ENCODE data around the gene SSR1. TPM values are rescaled to one million over a fixed set of nuclear protein-coding genes. Genes with fewer than 3 reads are reported as not detected.
"Not testable (repeated sequence)": the region's sequence is repeated elsewhere in the genome, so short reads cannot be mapped to it uniquely, and the experiment has no call there.

The SSR1 gene
- total RNA-seq, 1 donor from 2014 or later, result 183 TPM

DNA sequence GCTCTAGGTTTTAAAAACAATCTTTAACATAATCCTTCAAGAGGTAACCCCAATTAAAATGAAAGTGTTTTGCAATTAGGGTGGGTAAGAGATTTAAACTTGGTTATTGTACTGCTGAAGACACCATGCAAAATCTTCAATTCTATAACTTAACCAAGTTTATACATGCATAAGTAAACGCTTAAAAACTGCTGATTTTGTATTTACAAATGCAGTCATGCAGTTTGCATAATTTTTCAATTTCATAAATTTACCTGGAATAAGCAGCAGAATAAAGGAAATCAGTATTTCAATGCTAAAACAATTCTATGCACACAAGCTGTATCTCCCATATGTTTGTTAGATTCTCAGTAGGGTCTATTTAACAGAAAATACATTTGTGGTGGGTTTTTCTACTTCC lies 22.9 kb downstream of the SSR1 start:
- Mint-ChIP-seq H3K27ac (ENCODE audit: unreplicated experiment) (no peak overlapping the region), H3K4me1 (ENCODE audit: unreplicated experiment) (no peaks in the 10 kb centered on the region), H3K9me3 (ENCODE audit: unreplicated experiment) (no peaks in the 10 kb centered on the region), H3K4me3 (ENCODE audit: unreplicated experiment) (no peak overlapping the region), H3K36me3 (ENCODE audit: unreplicated experiment) (peaks cover 51% of the 10 kb centered on the region), H3K27me3 (ENCODE audit: unreplicated experiment) (no peaks in the 10 kb centered on the region)
- TF ChIP-seq, protein P1, sequence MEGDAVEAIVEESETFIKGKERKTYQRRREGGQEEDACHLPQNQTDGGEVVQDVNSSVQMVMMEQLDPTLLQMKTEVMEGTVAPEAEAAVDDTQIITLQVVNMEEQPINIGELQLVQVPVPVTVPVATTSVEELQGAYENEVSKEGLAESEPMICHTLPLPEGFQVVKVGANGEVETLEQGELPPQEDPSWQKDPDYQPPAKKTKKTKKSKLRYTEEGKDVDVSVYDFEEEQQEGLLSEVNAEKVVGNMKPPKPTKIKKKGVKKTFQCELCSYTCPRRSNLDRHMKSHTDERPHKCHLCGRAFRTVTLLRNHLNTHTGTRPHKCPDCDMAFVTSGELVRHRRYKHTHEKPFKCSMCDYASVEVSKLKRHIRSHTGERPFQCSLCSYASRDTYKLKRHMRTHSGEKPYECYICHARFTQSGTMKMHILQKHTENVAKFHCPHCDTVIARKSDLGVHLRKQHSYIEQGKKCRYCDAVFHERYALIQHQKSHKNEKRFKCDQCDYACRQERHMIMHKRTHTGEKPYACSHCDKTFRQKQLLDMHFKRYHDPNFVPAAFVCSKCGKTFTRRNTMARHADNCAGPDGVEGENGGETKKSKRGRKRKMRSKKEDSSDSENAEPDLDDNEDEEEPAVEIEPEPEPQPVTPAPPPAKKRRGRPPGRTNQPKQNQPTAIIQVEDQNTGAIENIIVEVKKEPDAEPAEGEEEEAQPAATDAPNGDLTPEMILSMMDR (IDR thresholded peaks at IDR 0.05), result no peak
- DNase-seq (ENCODE audit: extremely low spot score, unreplicated experiment), result no peak

DNA sequence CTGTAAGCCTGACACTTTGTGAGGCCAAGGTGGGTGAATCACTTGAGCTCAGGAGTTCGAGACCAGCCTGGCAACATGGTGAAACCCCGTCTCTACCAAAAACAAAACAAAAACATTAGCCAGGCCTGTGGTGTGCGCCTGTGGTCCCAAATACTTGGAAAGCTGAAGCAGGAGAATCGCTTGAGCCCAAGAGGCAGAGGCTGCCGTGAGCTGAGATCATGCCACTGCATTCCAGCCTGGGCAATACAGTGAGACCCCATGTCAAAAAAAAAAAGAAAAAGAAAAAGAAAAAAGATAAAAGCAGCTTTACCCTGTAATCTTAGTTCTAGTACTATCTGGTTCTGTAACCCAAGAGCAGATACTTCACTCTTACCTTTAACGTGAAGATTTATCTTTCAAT lies 27.6 kb downstream of the SSR1 start:
- TF ChIP-seq, protein P1 (IDR thresholded peaks at IDR 0.05), result no peak
- Mint-ChIP-seq H3K4me1 (ENCODE audit: unreplicated experiment) (no peaks in the 10 kb centered on the region), H3K36me3 (ENCODE audit: unreplicated experiment) (peaks cover 47% of the 10 kb centered on the region), H3K27me3 (ENCODE audit: unreplicated experiment) (no peaks in the 10 kb centered on the region), H3K27ac (ENCODE audit: unreplicated experiment) (no peak overlapping the region), H3K4me3 (ENCODE audit: unreplicated experiment) (no peak overlapping the region), H3K9me3 (ENCODE audit: unreplicated experiment) (no peaks in the 10 kb centered on the region)
- DNase-seq (ENCODE audit: extremely low spot score, unreplicated experiment), result no peak

DNA sequence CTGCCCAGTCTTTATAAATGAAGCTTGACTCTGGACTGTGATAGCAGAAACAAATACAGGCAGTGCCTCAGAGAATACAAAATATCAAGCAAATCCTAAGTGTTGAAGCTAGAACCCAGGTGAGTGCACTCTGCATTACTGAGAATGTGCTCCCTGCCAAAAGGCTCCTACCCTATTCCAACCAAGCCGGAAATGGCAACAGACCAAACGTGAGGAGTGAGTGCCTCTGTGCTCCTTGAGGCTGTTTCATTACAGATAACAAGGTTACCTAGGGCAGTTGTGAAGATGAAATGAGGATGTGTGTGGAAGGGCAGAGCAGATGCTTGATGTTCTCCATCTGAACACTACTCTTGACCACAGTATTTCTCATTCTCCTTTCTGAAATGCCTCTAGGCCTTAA lies 29.3 kb downstream of the SSR1 start:
- TF ChIP-seq, protein P1 (IDR thresholded peaks at IDR 0.05), result no peak
- Mint-ChIP-seq H3K4me1 (ENCODE audit: unreplicated experiment) (no peaks in the 10 kb centered on the region), H3K27ac (ENCODE audit: unreplicated experiment) (no peak overlapping the region), H3K9me3 (ENCODE audit: unreplicated experiment) (no peaks in the 10 kb centered on the region), H3K4me3 (ENCODE audit: unreplicated experiment) (no peak overlapping the region), H3K36me3 (ENCODE audit: unreplicated experiment) (peaks cover 31% of the 10 kb centered on the region), H3K27me3 (ENCODE audit: unreplicated experiment) (no peaks in the 10 kb centered on the region)
- DNase-seq (ENCODE audit: extremely low spot score, unreplicated experiment), result no peak

DNA sequence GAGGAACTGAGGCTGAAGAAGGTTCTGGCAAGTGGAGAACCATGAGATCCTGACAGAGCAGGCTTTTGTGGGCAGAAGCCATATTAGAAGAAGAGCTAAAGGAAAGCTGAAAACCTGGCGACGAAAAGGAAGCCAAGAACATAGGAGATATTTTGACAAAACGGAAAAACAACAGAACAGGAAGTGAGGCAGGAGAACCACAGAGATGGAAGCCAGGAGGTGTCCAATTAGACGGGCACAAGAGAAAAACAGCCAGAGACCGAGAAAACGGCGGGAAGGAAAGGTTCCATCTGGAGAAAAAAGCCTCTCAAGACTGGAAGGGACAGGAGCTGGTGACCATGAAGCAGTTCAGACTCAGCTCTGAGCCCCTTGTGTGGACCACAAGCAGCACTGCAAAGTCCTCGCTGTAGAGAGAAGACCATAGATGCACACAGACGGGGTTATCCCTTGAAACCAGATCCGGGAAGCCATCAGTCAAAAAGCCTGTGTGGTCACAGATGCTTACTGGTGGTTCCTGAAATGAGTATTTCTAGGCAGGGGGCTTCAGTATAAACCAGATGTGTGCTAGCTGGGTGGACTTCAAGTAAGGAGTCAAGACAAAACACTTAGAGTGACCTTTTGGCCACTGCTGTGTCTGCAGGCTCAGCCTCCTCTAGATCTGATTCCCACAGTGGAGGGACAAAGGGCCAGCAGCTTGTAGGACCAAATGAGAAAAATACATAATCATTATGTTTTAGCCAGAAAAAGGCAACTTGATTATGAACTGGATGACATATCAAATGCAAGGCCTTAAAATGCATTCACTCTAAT lies 30.7 kb downstream of the SSR1 start:
- peaks cover 21% of the 10 kb centered on the region for H3K36me3 Mint-ChIP-seq (ENCODE audit: unreplicated experiment)
- H3K27ac Mint-ChIP-seq (ENCODE audit: unreplicated experiment), result no peak overlapping the region
- no peaks in the 10 kb centered on the region for H3K4me1 Mint-ChIP-seq (ENCODE audit: unreplicated experiment)
- H3K4me3 Mint-ChIP-seq (ENCODE audit: unreplicated experiment), result no peak overlapping the region
- no peak for DNase-seq (ENCODE audit: extremely low spot score, unreplicated experiment)
- TF ChIP-seq, protein P1 (IDR thresholded peaks at IDR 0.05), result no peak
- no peaks in the 10 kb centered on the region for H3K9me3 Mint-ChIP-seq (ENCODE audit: unreplicated experiment)
- no peaks in the 10 kb centered on the region for H3K27me3 Mint-ChIP-seq (ENCODE audit: unreplicated experiment)

DNA sequence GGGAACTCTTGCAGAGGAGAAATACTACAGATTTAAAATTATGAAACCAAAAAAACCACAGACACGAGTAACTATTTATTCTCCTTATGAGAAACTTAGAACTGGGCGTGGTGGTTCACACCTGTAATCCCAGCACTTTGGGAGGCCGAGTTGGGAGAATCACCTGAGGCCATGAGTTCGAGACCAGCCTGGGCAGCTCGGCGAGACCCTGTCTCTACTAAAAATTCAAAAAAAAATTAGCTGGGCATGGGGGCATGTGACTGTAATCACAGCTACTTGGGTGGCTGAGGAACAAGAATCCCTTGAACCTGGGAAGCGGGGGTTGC lies 36.8 kb downstream of the SSR1 start:
- H3K27ac Mint-ChIP-seq (ENCODE audit: unreplicated experiment), result no peak overlapping the region
- no peak overlapping the region for H3K4me3 Mint-ChIP-seq (ENCODE audit: unreplicated experiment)
- H3K4me1 Mint-ChIP-seq (ENCODE audit: unreplicated experiment), result peaks cover 3% of the 10 kb centered on the region
- no peaks in the 10 kb centered on the region for H3K27me3 Mint-ChIP-seq (ENCODE audit: unreplicated experiment)
- H3K36me3 Mint-ChIP-seq (ENCODE audit: unreplicated experiment), result no peaks in the 10 kb centered on the region
- no peaks in the 10 kb centered on the region for H3K9me3 Mint-ChIP-seq (ENCODE audit: unreplicated experiment)
- no peak for DNase-seq (ENCODE audit: extremely low spot score, unreplicated experiment)
- TF ChIP-seq, protein P1 (IDR thresholded peaks at IDR 0.05), result no peak

DNA sequence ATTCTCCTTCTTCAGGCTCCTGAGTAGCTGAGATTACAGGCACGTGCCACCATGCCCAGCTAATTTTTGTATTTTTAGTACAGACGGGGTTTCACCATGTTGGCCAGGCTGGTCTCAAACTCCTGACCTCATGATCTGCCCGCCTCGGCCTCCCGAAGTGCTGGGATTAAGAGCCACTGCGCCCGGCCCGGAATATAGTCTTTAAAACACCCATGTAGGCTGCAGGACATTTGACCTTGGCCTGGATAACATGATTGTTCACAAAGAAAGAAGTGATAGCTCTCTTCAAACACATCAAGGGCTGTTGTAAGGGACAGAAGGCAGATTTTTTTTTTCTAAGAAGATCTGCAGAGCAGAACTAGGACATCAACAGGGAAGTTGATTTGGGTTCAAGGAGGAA lies 38.5 kb downstream of the SSR1 start:
- DNase-seq (ENCODE audit: extremely low spot score, unreplicated experiment); H3K27me3 Mint-ChIP-seq (ENCODE audit: unreplicated experiment); H3K36me3 Mint-ChIP-seq (ENCODE audit: unreplicated experiment); H3K4me3 Mint-ChIP-seq (ENCODE audit: unreplicated experiment); H3K27ac Mint-ChIP-seq (ENCODE audit: unreplicated experiment); H3K9me3 Mint-ChIP-seq (ENCODE audit: unreplicated experiment): not testable (repeated sequence)
- peaks cover 13% of the 10 kb centered on the region for H3K4me1 Mint-ChIP-seq (ENCODE audit: unreplicated experiment)
